HUDEP-2 (cell line): ENCODE data around the gene RENBP.

Experiments used
- DNase-seq, 76 experiments: peaks; one replicate each; lab custom pipeline; 2025; ENCODE audit not compliant: unreplicated experiment in 76 of 76; lab: John Stamatoyannopoulos, UW

The RENBP gene

GRCh38 chrX:153903238-153903980 lies 41.0 kb downstream of the RENBP start:
- no peak for DNase-seq

GRCh38 chrX:153902385-153902784 lies 42.1 kb downstream of the RENBP start:
- no peak for DNase-seq

GRCh38 chrX:153901753-153902140 lies 42.7 kb downstream of the RENBP start:
- DNase-seq, result no peak

GRCh38 chrX:153900831-153901752 lies 43.4 kb downstream of the RENBP start:
- DNase-seq, result peak in 43 of 76 experiments; percentile 0 to 52 (median 20)

GRCh38 chrX:153897899-153898298 lies 46.5 kb downstream of the RENBP start:
- DNase-seq, result peak in 73 of 76 experiments; percentile 11 to 87 (median 65)

GRCh38 chrX:153889123-153889522 lies 55.3 kb downstream of the RENBP start:
- DNase-seq, result no peak

- no peak for DNase-seq
Measured at GRCh38 chrX:153888344-153888743, 56.1 kb downstream of the RENBP start.

GRCh38 chrX:153887385-153887784 lies 57.1 kb downstream of the RENBP start:
- DNase-seq, result no peak

- no peak for DNase-seq
Measured at GRCh38 chrX:153886915-153887314, 57.5 kb downstream of the RENBP start.

GRCh38 chrX:153885968-153886903 lies 58.2 kb downstream of the RENBP start, which contains the start of gene L1CAM:
TSS of gene L1CAM (minus strand) at chrX:153886173. CDS start at chrX:153875836, 10,337 bp downstream.
- peak in 2 of 76 experiments; percentile 6 to 16 for DNase-seq
